AG10803 (cell line): ENCODE results near the gene SH3RF3.

Source experiments
- DNase-seq: peaks from one replicate; pipeline ENCODE4 v3.0.0; 2010; ENCODE audit warnings: low read depth
- H3K4me3 ChIP-seq: 2 replicates; pipeline ENCODE4 v1.5.1; 2011; ENCODE audit warnings: mild to moderate bottlenecking, low read length, control low read depth
- TF ChIP-seq, protein P1 (sequence below): conservative IDR thresholded peaks from 2 replicates; pipeline ENCODE4 v1.5.1; 2011; ENCODE audit warnings: mild to moderate bottlenecking, low read length, control low read depth, inconsistent platforms

SH3RF3 gene

DNA sequence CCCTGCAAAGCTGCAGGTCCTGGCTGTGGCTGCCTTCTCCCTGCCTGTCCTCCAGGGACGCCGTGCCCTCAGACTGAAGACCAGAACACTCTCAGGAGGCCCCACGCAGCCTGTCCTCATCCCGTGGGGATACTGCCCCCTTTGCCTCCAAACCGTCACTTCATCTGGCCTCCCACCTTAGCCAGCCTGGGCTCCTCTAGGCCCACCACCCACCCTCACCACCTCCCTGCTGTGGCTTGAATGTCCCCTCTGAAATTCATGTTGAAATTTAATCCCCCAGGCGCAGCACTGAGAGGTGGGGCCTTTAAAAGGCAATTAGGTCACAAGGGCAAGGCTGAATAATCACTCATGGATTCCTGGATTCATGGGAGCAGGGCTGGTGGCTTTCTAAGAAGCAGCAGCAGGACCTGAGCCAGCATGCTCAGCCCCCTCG is 286.6 kb downstream of the SH3RF3 start:
- no peak overlapping the region for H3K4me3 ChIP-seq
- TF ChIP-seq, protein P1, sequence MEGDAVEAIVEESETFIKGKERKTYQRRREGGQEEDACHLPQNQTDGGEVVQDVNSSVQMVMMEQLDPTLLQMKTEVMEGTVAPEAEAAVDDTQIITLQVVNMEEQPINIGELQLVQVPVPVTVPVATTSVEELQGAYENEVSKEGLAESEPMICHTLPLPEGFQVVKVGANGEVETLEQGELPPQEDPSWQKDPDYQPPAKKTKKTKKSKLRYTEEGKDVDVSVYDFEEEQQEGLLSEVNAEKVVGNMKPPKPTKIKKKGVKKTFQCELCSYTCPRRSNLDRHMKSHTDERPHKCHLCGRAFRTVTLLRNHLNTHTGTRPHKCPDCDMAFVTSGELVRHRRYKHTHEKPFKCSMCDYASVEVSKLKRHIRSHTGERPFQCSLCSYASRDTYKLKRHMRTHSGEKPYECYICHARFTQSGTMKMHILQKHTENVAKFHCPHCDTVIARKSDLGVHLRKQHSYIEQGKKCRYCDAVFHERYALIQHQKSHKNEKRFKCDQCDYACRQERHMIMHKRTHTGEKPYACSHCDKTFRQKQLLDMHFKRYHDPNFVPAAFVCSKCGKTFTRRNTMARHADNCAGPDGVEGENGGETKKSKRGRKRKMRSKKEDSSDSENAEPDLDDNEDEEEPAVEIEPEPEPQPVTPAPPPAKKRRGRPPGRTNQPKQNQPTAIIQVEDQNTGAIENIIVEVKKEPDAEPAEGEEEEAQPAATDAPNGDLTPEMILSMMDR = no peak
- DNase-seq = no peak

- TF ChIP-seq, protein P1 = no peak
- DNase-seq = no peak
- no peak overlapping the region for H3K4me3 ChIP-seq
These were observed 288.8 kb downstream of the SH3RF3 start for GRCh38 chr2:109417701-109418335.

DNA sequence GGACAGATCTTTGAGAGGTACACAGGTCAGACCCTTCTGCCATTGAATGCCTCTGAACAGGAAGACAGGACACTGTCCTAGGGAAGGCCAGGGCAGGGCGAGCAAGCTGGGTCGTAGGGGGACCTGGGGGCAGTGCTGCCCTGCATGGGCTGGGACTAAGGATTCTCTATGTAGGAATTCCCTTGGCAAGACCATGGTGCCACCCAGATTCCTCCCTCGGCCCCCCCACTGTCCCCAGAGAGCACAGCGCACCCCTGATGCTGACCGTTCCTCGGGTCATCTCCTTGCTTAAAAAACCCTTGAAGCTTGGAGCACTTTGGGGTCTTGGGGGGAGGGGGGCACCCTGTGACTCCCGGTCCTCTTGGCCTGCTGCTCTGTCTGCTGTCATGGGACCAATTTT is 289.7 kb downstream of the SH3RF3 start:
- no peak for DNase-seq
- H3K4me3 ChIP-seq = no peak overlapping the region
- TF ChIP-seq, protein P1 = no peak

DNA sequence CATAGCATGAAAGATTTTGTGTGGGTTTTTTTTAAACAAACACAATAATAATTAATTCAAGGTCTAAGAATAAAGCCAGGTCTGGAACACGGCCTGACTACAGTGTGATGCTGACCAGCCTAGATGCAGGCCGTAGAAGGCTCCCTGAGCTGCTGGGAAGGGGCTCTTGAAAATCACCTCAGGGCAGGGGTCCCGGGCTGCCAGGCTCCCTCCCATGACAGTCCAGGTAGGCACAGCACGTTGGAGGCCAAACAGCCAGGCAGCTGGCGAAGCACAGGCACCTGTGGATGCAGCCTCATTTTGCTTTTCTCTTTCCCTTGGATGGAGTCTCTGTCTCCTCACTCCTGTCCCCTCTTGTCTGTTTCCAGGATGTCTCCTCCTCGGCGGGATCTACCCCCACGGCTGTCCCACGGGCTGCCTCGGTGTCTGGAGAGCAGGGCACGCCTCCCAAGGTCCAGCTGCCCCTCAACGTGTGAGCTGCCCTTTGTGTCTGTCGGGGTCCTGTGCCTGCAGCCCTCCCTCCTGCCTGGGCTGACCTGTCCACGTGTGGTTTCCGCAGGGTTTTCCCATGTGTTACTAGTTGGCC is 290.3 kb downstream of the SH3RF3 start:
- no peak for DNase-seq
- H3K4me3 ChIP-seq = no peak overlapping the region
- TF ChIP-seq, protein P1 = no peak

DNA sequence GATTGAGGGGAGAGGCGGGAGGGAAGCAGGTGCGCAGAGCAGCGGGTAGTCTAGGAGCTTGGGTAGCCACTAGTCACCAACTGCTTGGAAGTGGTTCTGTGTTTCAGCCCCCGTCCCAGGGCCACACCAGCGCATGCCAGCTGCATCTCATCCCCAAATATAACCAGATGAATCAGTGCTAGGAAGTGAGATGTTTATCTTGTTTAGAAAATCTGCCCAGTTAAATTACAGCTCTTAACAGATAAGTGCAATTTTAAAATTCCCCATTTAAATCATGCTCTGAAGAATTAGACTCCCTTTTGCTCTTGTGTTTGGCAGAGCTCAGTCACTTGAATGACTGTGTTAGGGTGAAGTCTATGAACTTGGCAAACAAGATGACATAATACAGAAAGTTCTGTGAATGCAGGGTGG is 291.0 kb downstream of the SH3RF3 start:
- no peak overlapping the region for H3K4me3 ChIP-seq
- TF ChIP-seq, protein P1 = no peak
- peak; percentile 11 for DNase-seq

GRCh38 chr2:109421101-109421500 is 292.1 kb downstream of the SH3RF3 start:
- TF ChIP-seq, protein P1 = no peak
- H3K4me3 ChIP-seq = no peak overlapping the region
- DNase-seq = no peak

- no peak for DNase-seq
- TF ChIP-seq, protein P1 = no peak
- no peak overlapping the region for H3K4me3 ChIP-seq
These were observed 292.6 kb downstream of the SH3RF3 start for GRCh38 chr2:109421642-109422041.
